GM10847 (cell line): ENCODE results near the gene FAM219A.

Experiments
- POLR2A ChIP-seq: IDR thresholded peaks from 2 replicates; pipeline ENCODE4 v1.6.1; 2011; ENCODE audit not compliant: insufficient read length; ENCODE audit errors: extremely low read depth

The FAM219A gene

DNA sequence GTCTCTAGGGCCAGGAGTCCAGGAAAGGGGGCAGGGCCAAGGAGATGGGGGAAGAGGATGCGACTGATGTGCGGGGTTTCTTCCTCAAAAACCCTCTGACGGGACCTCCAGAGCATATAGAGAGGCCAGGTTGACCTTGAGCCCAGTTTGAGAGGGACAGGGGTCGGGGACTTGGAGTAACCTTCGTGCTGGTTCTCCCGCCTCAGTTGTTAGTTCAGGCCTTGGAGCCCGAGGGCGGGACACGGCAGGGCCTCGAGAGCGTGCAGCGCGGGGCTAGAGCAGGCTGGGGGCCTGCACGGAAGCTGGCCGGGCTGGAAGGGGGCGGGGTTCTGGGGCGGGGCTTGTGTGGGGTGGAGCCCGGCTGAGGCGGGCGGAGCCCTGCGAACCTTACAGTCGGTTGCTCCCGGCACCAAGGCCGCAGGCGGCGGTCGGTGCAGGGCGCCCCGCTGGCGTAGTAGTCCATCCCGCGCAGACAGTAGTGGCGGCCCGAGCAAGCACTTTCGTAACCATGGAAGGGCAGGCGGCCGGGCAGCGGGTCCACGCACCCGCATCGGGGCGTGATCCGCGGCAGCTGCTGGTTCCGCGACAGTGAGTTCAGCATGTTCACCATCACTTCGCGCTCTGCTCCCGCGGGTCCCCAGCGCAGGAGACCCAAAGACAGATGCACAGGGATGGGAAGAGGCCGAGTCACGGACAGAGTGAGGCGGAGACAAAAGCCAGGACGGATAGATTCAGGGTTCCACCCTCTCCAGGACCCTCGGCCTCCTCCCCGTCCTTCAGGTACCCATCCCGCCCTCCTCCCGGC, 77.7 kb downstream of the FAM219A start:
- no peak for TF ChIP-seq POLR2A

DNA sequence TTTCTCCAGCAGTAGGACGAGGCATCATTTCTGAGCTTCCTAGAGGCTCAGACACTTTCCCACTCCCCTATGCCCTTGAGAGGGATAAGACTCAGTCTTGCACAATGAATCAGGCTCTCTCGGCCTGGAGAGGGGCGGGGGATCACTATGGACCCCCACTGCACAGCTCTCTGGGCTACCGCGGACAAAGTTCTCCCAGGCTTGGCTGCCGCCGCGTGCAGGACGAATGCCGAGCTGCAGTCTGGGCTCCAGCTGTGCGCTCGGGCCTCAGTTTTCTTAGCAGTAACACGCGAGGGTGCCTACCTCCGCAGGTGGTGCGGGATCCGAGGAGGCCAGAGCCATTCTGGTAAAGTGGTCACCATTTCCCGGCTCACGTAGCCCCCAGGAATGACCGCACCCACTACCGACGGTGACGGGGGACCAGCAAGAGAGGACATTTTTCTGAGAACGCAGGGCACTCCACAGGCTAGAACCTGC, 78.3 kb downstream of the FAM219A start:
- TF ChIP-seq POLR2A = no peak

GRCh38 chr9:34379334-34380033, 78.9 kb downstream of the FAM219A start:
- no peak for TF ChIP-seq POLR2A

DNA sequence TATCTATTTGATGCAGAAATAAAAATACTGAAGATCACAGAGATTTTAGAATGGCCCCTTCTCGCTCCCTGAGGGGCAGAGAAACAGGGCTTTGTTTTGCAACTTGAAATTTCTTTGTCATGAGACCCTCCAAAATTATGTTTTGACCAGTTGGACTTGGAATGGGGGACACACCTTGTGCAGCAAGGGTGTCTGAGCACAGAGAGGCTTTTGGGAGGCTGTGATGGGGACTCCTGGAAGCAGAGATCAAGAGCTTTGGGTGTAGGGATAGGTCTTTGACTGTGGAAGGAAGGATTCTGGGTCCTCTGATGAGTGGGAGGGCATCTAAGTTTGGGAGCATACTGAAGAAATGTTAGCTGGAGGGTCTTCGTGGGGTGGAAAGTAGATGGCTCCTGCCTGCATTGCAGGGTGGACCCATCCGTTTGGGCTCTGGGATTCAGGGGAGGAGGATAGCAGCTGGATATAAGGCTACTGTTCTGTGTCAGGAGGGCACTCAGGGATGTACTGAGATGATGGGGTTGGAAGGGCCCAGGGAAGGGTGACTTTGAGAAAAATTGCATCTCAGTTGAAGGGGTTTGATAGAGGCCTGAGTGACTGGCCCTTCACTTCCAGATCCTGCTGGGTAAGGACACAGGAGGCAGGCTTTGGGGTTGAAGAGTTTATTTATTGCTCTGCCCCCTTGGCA, 79.9 kb downstream of the FAM219A start:
- TF ChIP-seq POLR2A = no peak

- TF ChIP-seq POLR2A = no peak
Measured at GRCh38 chr9:34377404-34377746, 81.0 kb downstream of the FAM219A start.

DNA sequence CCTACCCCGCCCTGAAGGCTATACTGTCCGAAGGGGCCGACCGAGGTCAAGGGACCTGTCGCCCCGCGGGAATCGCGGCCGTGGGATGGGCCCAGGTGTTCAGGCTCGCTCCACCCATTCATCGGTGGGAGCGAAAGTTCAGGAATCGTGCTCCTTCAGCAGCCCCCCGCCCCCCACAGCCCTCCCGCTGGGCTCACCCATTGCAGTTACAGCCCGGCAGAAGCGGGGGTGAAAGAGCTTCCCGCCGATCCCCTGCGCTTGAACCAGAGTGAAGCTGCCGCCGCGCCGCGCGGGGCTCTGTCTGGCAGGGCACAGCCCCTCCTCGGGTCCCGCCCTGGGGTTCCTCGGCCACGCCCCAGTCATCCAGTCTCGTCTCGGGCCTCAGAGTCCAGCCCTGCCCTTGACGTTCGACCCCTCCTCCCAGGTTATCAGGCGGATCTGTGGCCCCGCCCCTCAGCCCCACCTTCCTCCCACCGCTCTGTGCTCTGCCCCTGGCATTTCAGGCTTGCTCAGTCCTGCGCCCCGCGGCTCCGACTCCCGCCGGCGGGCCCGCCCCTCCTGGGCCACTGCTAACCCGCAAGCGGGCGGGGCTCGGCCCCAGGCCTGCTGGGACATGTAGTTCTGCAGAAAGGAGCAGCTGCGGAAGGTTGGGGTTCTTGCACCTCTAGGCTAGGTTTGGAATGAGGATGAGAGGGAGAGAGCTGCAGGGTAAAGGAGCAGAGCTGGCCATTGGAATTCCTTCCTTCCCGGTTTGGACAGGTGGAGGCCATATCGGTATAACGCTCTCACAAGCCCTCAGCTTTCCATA, 81.6 kb downstream of the FAM219A start, which contains the start of gene MYORG:
Gene MYORG (minus strand): TSS at position 303 of the 808 bp plus-strand sequence. CDS start 3,955 bp downstream, outside the sequence.
- peak; percentile 17 for TF ChIP-seq POLR2A

DNA sequence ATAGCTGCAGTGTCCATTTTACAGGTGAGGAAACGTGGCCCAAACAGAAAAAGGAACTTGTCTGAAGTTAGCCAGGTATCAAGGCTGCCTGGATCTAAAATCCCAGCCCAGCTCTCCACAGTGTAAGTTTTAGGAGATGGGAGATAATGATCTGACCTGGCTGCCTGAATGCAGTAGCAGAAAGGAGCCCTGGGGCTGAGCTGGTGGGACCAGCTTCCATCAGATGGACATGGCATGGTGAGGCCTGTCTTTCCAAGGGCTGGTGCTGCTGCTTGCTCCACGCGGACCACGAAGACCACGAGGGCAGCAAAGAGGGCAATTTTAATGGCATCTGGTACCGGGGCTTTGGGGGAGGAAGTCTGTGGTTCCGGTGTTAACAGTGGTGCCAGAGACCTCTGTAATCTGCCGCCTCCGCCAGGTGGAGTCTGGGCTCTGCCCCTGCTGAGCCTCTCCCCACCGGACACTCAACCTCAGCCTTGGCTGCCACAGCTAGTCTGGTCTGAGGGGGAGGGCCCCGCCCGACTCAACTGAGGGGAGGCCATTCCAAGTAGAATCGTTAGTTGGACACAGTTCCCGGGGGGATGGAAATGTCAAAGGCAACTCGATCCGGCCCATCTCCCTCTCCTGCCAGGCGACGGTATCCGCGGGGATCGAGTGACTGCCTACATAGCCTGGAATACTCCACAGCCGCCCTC, 82.3 kb downstream of the FAM219A start:
- TF ChIP-seq POLR2A = no peak

DNA sequence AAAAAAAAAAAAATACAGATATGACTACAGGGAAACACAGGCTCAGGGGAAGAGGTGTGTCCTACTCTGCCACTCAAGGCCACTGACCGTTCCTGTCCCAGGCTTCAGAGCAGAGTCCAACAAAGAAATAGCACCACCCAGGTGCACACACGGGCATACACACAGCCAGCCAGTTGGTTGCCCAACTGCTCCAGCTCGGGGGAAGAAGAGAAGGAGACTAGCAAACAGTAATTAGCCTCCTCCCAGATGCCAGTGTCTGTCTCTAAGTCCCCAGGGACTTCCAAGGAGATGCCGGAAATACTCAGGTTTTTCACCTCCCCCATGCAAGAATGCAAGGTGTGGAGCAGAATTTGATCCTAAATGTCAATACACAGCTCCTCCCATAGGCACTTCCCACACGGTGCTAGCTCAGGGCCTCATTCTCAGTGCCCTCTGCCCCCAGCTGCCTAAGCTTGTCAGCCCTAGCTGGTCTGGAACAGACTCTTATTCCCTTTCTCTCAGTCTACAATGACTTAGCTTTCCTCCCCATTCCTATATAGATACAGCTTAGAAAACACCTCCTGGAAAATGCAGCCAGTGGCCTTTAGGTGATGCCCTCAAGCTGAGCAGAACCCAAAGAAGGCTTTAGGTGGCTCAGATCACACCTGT, 83.3 kb downstream of the FAM219A start:
- no peak for TF ChIP-seq POLR2A

GRCh38 chr9:34374339-34374738, 84.0 kb downstream of the FAM219A start:
- TF ChIP-seq POLR2A = no peak

DNA sequence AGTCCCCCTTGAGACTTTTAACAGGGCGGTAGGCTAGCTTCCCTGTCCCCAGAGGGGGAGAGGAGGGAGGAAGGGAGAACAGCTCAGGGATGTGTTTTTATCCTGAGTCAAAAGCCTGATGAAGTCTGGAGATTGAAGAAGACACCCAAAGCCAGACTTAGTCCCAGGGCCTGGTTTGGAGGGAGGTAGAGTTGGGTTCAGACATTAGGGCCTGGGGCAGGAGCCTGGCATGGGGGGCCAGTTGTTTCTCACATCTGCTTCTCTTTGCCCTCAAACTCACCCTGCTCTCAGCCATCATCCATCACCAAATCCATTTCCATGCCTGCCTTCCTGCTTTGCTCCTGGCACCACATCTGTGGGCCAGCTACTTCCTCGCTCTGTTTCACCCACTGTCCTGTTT, 84.6 kb downstream of the FAM219A start:
- TF ChIP-seq POLR2A = no peak

DNA sequence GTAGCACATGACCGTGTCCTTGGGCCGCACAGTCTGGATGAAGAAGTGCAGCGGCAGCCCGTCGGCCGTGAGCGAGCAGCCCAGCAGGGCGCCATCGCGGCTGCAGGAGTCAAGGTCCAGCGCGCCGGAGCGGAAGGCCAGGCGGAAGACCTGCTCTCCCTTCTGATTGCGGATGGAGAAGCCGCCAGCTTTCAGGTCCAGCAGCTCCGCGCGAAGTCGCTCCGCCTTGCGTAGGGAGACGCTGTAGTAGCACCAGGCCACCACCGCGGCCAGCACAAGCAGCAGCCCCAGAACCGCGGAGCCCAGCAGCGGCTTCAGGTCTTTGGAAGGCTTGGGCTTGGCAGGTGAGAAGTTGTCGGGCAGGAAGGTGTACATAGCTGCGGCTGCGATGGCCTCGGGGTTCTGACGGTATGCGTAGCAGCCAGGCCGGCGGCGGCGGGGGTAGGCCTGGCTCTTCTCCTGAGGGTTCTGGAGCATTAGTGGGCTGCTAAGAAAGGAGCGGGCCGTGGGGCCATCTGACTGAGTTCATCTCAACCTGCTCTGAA, 85.8 kb downstream of the FAM219A start:
- no peak for TF ChIP-seq POLR2A

- TF ChIP-seq POLR2A = no peak
Measured at GRCh38 chr9:34371886-34372466, 86.4 kb downstream of the FAM219A start.
